Thyroid gland (tissue), 4 donors: ENCODE results near the gene PKP4.

Source experiments
- POLR2A ChIP-seq, 2 donors: fragments of 450-650 bp; IDR thresholded peaks; one replicate each; pipeline ENCODE4 v1.6.1; 2017; ENCODE audit warnings: antibody characterized with exemption in 2 of 2, mild to moderate bottlenecking in 2 of 2, moderate library complexity in 1 of 2
- TF ChIP-seq, protein P1 (sequence below), 6 experiments: fragments of 200-600 bp in 3 of 6; fragments of 450-650 bp in 3 of 6; sonication (generic) in 3 of 6; IDR thresholded peaks; one replicate each; pipeline ENCODE4 v1.5.1; 2016 to 2019; ENCODE audit warnings: antibody characterized with exemption in 6 of 6, mild to moderate bottlenecking in 2 of 6, inconsistent platforms in 1 of 6, moderate library complexity in 1 of 6

GRCh38 chr2:158598862-158599517, 142.2 kb downstream of the PKP4 start:
- no peak for TF ChIP-seq POLR2A (IDR thresholded peaks at IDR 0.05)
- TF ChIP-seq, protein P1, sequence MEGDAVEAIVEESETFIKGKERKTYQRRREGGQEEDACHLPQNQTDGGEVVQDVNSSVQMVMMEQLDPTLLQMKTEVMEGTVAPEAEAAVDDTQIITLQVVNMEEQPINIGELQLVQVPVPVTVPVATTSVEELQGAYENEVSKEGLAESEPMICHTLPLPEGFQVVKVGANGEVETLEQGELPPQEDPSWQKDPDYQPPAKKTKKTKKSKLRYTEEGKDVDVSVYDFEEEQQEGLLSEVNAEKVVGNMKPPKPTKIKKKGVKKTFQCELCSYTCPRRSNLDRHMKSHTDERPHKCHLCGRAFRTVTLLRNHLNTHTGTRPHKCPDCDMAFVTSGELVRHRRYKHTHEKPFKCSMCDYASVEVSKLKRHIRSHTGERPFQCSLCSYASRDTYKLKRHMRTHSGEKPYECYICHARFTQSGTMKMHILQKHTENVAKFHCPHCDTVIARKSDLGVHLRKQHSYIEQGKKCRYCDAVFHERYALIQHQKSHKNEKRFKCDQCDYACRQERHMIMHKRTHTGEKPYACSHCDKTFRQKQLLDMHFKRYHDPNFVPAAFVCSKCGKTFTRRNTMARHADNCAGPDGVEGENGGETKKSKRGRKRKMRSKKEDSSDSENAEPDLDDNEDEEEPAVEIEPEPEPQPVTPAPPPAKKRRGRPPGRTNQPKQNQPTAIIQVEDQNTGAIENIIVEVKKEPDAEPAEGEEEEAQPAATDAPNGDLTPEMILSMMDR (IDR thresholded peaks at IDR 0.05): no peak
